OCI-LY7 (cell line): ENCODE results near the gene GGNBP2. TPM values are rescaled to one million over a fixed set of nuclear protein-coding genes. Genes with fewer than 3 reads are reported as not detected.

Experiments
- BruUV-seq: library from RNA; stranded (reverse); fragments of 400-500 nt; replicated peaks from 2 replicates; lab custom pipeline; 2021; lab: Mats Ljungman, UMichigan
- CTCF ChIA-PET: fragments of 300-600 bp; sonication (Branson Sonifier 250); formaldehyde crosslinking; loops from one replicate; lab custom pipeline; 2022; ENCODE audit warnings: antibody characterized with exemption; ENCODE audit not compliant: unreplicated experiment; lab: Charles Lee
- POLR2A ChIA-PET: fragments of 300-600 bp; sonication (Branson Sonifier 250); formaldehyde crosslinking; loops from one replicate; lab custom pipeline; 2022; ENCODE audit warnings: antibody characterized with exemption; lab: Charles Lee
- DNase-seq: peaks from one replicate; pipeline ENCODE4 v3.0.0-alpha.2; 2015; ENCODE audit warnings: low spot score
- H2AFZ ChIP-seq: fragments of 200-600 bp; sonication (generic), shearing (Covaris generic); 2 replicates; pipeline ENCODE4 v1.6.1; 2014; ENCODE audit warnings: mild to moderate bottlenecking, antibody characterized with exemption, low read length, moderate library complexity
- H3K27ac ChIP-seq: fragments of 200-600 bp; sonication (generic); 2 replicates; pipeline ENCODE4 v1.5.1; 2014; ENCODE audit warnings: mixed run types, low read depth, mild to moderate bottlenecking, moderate library complexity, low read length, inconsistent platforms; ENCODE audit not compliant: poor library complexity, severe bottlenecking
- H3K36me3 ChIP-seq: fragments of 200-600 bp; sonication (generic); 2 replicates; pipeline ENCODE4 v1.6.1; 2014; ENCODE audit warnings: mild to moderate bottlenecking, antibody characterized with exemption, low read length, moderate library complexity, mixed read lengths; ENCODE audit not compliant: insufficient read depth
- H3K4me1 ChIP-seq: fragments of 200-600 bp; sonication (generic); 2 replicates; pipeline ENCODE4 v1.5.1; 2014; ENCODE audit warnings: mild to moderate bottlenecking, low read length; ENCODE audit not compliant: insufficient read depth, poor library complexity, severe bottlenecking
- H3K4me2 ChIP-seq: fragments of 200-600 bp; sonication (generic); 2 replicates; pipeline ENCODE4 v1.6.1; 2014; ENCODE audit warnings: mild to moderate bottlenecking, low read length
- H3K4me3 ChIP-seq: fragments of 200-600 bp; sonication (generic); 2 replicates; pipeline ENCODE4 v1.5.1; 2014; ENCODE audit warnings: mild to moderate bottlenecking, low read depth, low read length; ENCODE audit not compliant: poor library complexity, severe bottlenecking
- H3K79me2 ChIP-seq: fragments of 200-600 bp; sonication (generic); 2 replicates; pipeline ENCODE4 v1.6.1; 2016; ENCODE audit warnings: low read depth, mild to moderate bottlenecking, low read length, moderate library complexity, mixed read lengths; ENCODE audit not compliant: insufficient read depth
- H3K9me2 ChIP-seq: fragments of 200-600 bp; sonication (generic); 2 replicates; pipeline ENCODE4 v1.6.1; 2016; ENCODE audit warnings: mild to moderate bottlenecking, low read length, mixed read lengths; ENCODE audit not compliant: insufficient read depth
- H3K9me3 ChIP-seq: fragments of 200-600 bp; sonication (generic); 2 replicates; pipeline ENCODE4 v1.6.1; 2014; ENCODE audit warnings: mild to moderate bottlenecking, mixed run types, low read length, mixed read lengths
- H4K20me1 ChIP-seq: fragments of 200-600 bp; sonication (generic); 2 replicates; pipeline ENCODE4 v1.6.1; 2014; ENCODE audit warnings: mild to moderate bottlenecking, antibody characterized with exemption, low read length, moderate library complexity, mixed read lengths; ENCODE audit not compliant: insufficient read depth
- EZH2phosphoT487 ChIP-seq: fragments of 200-600 bp; sonication (generic); IDR thresholded peaks from 2 replicates; pipeline ENCODE4 v1.6.1; 2018; ENCODE audit warnings: low read depth, borderline replicate concordance, mild to moderate bottlenecking, mixed run types, antibody characterized with exemption, low read length, moderate library complexity, mixed read lengths
- intact Hi-C: fragments of 100-400 bp; cut with micrococcal nuclease; formaldehyde crosslinking; loops from one replicate; pipeline ENCODE4 v1.10.0; 2022; ENCODE audit not compliant: unreplicated experiment
- total RNA-seq, 2 experiments: library from RNA; depleted of rRNA in 1 of 2; stranded (reverse); fragments of >200 nt in 1 of 2; shearing (Covaris generic) in 1 of 2; gene quantifications; 2 replicates each; pipeline ENCODE4 v1.2.3, GENCODE V29; 2014 to 2022
- TF ChIP-seq, protein P1 (sequence below): fragments of 200-600 bp; sonication (generic); conservative IDR thresholded peaks from 2 replicates; pipeline ENCODE4 v1.5.1; 2014; ENCODE audit warnings: mild to moderate bottlenecking, antibody characterized with exemption, low read length, moderate library complexity, mixed read lengths

Gene GGNBP2
- total RNA-seq, 2 experiments from 2014 or later, result 66.5 to 115 TPM

GRCh38 chr17:36611345-36612072 lies 66.8 kb downstream of the GGNBP2 start:
- H3K27ac ChIP-seq, result no peak overlapping the region
- H3K4me2 ChIP-seq, result no peak overlapping the region
- POLR2A ChIA-PET, result interaction anchor here (0.7 to 1.9 kb wide), 2 partner anchors 9 to 95 kb away, joined by 3 to 6 read pairs; partner anchors contain the start of gene MRM1
- H3K4me3 ChIP-seq, result no peak overlapping the region
- H3K4me1 ChIP-seq, result peaks cover 9% of the 10 kb centered on the region
- no peak overlapping the region for H2AFZ ChIP-seq
- no TSS peak for BruUV-seq
- H3K36me3 ChIP-seq, result peaks cover 21% of the 10 kb centered on the region; the same call in 1 of the 2 replicates
- TF ChIP-seq, protein P1, sequence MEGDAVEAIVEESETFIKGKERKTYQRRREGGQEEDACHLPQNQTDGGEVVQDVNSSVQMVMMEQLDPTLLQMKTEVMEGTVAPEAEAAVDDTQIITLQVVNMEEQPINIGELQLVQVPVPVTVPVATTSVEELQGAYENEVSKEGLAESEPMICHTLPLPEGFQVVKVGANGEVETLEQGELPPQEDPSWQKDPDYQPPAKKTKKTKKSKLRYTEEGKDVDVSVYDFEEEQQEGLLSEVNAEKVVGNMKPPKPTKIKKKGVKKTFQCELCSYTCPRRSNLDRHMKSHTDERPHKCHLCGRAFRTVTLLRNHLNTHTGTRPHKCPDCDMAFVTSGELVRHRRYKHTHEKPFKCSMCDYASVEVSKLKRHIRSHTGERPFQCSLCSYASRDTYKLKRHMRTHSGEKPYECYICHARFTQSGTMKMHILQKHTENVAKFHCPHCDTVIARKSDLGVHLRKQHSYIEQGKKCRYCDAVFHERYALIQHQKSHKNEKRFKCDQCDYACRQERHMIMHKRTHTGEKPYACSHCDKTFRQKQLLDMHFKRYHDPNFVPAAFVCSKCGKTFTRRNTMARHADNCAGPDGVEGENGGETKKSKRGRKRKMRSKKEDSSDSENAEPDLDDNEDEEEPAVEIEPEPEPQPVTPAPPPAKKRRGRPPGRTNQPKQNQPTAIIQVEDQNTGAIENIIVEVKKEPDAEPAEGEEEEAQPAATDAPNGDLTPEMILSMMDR, result no peak
- no peak for TF ChIP-seq EZH2phosphoT487
- no peaks in the 10 kb centered on the region for H3K9me2 ChIP-seq
- H3K79me2 ChIP-seq, result no peaks in the 10 kb centered on the region
- peaks cover 5% of the 10 kb centered on the region; the same call in 1 of the 2 replicates for H4K20me1 ChIP-seq
- DNase-seq, result no peak
- H3K9me3 ChIP-seq, result no peaks in the 10 kb centered on the region
- CTCF ChIA-PET, result no interaction called here
- intact Hi-C loops, result no loop called here

DNA sequence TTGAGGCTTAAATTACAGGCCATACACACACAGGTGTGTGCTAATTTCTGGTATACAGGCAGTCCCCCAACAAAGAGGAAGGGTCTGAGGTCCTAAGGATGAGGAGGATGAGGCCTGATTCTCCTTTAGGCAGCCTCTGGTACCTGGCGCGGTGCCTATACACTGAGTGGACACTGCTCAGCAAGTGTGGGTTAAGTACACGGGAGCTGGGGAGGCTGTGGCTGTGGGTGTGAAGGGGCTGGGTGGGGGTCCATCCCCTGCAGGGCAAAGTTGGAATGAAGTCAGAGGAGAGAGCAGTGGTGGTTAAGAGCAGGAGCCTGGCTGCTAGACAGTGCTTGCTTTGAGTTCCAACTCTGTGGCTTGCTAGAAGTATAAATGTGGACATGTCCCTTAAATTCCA lies 67.6 kb downstream of the GGNBP2 start:
- TF ChIP-seq, protein P1, result no peak
- TF ChIP-seq EZH2phosphoT487, result no peak
- DNase-seq, result no peak
- peaks cover 9% of the 10 kb centered on the region for H3K4me1 ChIP-seq
- no peaks in the 10 kb centered on the region for H3K79me2 ChIP-seq
- CTCF ChIA-PET, result no interaction called here
- H2AFZ ChIP-seq, result no peak overlapping the region
- no peaks in the 10 kb centered on the region for H3K9me2 ChIP-seq
- no TSS peak for BruUV-seq
- no peak overlapping the region for H3K4me2 ChIP-seq
- H3K9me3 ChIP-seq, result no peaks in the 10 kb centered on the region
- H3K36me3 ChIP-seq, result peaks cover 17% of the 10 kb centered on the region; the same call in 1 of the 2 replicates
- H3K27ac ChIP-seq, result no peak overlapping the region
- intact Hi-C loops, result no loop called here
- peaks cover 5% of the 10 kb centered on the region; the same call in 1 of the 2 replicates for H4K20me1 ChIP-seq
- H3K4me3 ChIP-seq, result no peak overlapping the region
- POLR2A ChIA-PET, result interaction anchor here (0.5 to 0.7 kb wide), 2 partner anchors 94 to 634 kb away, joined by 3 read pairs; no protein-coding TSS in a partner anchor

DNA sequence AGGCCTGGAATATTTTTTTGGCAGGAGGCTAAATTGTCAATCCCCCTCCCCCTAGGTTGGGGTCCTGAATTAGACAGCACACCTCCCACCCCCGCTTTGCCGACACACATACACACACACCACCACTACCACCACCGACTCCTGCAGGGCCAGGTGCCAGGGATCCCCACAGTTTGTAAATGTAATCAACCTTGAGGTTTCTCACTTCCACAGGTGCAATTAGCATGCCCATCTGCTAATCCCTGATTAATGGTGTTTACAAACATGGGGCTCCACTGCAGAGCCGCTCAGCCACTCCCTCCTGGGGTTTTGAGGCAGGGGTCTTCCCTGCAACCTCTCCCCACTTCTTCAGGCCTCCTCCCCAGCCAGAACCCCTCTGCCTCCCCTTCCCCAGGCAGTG lies 68.4 kb downstream of the GGNBP2 start:
- H3K4me2 ChIP-seq, result no peak overlapping the region
- no peak overlapping the region for H3K4me3 ChIP-seq
- H3K79me2 ChIP-seq, result no peaks in the 10 kb centered on the region
- H3K27ac ChIP-seq, result no peak overlapping the region
- ChIA-PET POLR2A (no interaction called here), CTCF (no interaction called here)
- DNase-seq, result no peak
- H2AFZ ChIP-seq, result no peak overlapping the region
- no peaks in the 10 kb centered on the region for H3K9me3 ChIP-seq
- TF ChIP-seq EZH2phosphoT487, result no peak
- TF ChIP-seq, protein P1, result no peak
- H3K4me1 ChIP-seq, result peaks cover 9% of the 10 kb centered on the region
- H3K36me3 ChIP-seq, result peaks cover 9% of the 10 kb centered on the region; the same call in 1 of the 2 replicates
- no peaks in the 10 kb centered on the region for H3K9me2 ChIP-seq
- intact Hi-C loops, result no loop called here
- no TSS peak for BruUV-seq
- peaks cover 5% of the 10 kb centered on the region; the same call in 1 of the 2 replicates for H4K20me1 ChIP-seq
